Lung (tissue), 12 donors: ENCODE results near the gene LONP1. TPM values are rescaled to one million over a fixed set of nuclear protein-coding genes. Genes with fewer than 3 reads are reported as not detected.

Source experiments
- ATAC-seq: fragments of 200-7000 bp; cut with Tn5 transposase; one replicate; pipeline ENCODE4 v1.9.1; 2020; ENCODE audit warnings: moderate number of reproducible peaks; ENCODE audit not compliant: insufficient read depth, low FRiP score
- DNase-seq, 3 donors: peaks; one replicate each; pipeline ENCODE4 v3.0.0-alpha.2; 2013 to 2017
- H3K27ac ChIP-seq, 2 donors: one replicate each; pipeline ENCODE4 v1.5.1; 2013; ENCODE audit warnings: mild to moderate bottlenecking in 2 of 2, moderate library complexity in 2 of 2, control low read depth in 1 of 2, inconsistent platforms in 1 of 2, low read depth in 1 of 2, low read length in 1 of 2
- H3K27me3 ChIP-seq, 3 donors: one replicate each; pipeline ENCODE4 v1.5.1; 2013; ENCODE audit warnings: low read length in 2 of 3; ENCODE audit not compliant: control insufficient read depth in 3 of 3, insufficient read depth in 3 of 3
- H3K36me3 ChIP-seq, 4 donors: one replicate each; pipeline ENCODE4 v1.5.1; 2013; ENCODE audit warnings: low read length in 4 of 4, mild to moderate bottlenecking in 1 of 4, moderate library complexity in 1 of 4; ENCODE audit not compliant: control insufficient read depth in 4 of 4, insufficient read depth in 4 of 4
- H3K4me1 ChIP-seq, 5 donors: one replicate each; pipeline ENCODE4 v1.5.1; 2013; ENCODE audit warnings: low read length in 5 of 5, mild to moderate bottlenecking in 2 of 5, moderate library complexity in 1 of 5; ENCODE audit not compliant: control insufficient read depth in 5 of 5, insufficient read depth in 5 of 5
- H3K4me3 ChIP-seq: one replicate; pipeline ENCODE4 v1.5.1; 2013; ENCODE audit warnings: mild to moderate bottlenecking, control low read depth, moderate library complexity
- H3K9ac ChIP-seq, 2 donors: one replicate each; pipeline ENCODE4 v1.5.1; 2013; ENCODE audit warnings: low read length in 2 of 2, control low read depth in 1 of 2; ENCODE audit not compliant: insufficient read depth in 1 of 2
- H3K9me3 ChIP-seq, 4 donors: one replicate each; pipeline ENCODE4 v1.5.1; 2013; ENCODE audit warnings: low read length in 3 of 4, mild to moderate bottlenecking in 1 of 4, moderate library complexity in 1 of 4; ENCODE audit not compliant: control insufficient read depth in 4 of 4, insufficient read depth in 3 of 4
- CTCF ChIP-seq: IDR thresholded peaks from 2 replicates; pipeline ENCODE4 v1.5.1; 2012; ENCODE audit warnings: mild to moderate bottlenecking; ENCODE audit errors: control extremely low read depth, extremely low read depth
- WGBS, 2 donors: extraction: QIAGEN DNeasy Blood & Tissue Kit; methylation state at CpG; one replicate each; pipeline ENCODE4 v1.1.7; 2013; 5-methylcytosine and 5-hydroxymethylcytosine counted together
- polyA plus RNA-seq, 2 donors: library from polyadenylated mRNA; stranded (reverse); fragments of 200-250 nt; gene quantifications; one replicate each; pipeline ENCODE4 v1.2.1, GENCODE V29; 2013
- total RNA-seq, 2 donors: library from RNA; depleted of rRNA in 1 of 2; stranded (reverse); fragments of >200 nt in 1 of 2; gene quantifications; one replicate each; pipeline ENCODE4 v1.2.1, GENCODE V29; 2014 to 2021
- donor health status: control.
- donor health status: control.
- donor health status: Bipolar disorder and iron deficiency.
- donor health status: healthy.
- donor health status: DM: yes; HTN: yes; CAD: no.

LONP1 gene
- total and polyA plus RNA-seq, 4 donors, result 41.0 to 89.6 (median 69.0) TPM

DNA sequence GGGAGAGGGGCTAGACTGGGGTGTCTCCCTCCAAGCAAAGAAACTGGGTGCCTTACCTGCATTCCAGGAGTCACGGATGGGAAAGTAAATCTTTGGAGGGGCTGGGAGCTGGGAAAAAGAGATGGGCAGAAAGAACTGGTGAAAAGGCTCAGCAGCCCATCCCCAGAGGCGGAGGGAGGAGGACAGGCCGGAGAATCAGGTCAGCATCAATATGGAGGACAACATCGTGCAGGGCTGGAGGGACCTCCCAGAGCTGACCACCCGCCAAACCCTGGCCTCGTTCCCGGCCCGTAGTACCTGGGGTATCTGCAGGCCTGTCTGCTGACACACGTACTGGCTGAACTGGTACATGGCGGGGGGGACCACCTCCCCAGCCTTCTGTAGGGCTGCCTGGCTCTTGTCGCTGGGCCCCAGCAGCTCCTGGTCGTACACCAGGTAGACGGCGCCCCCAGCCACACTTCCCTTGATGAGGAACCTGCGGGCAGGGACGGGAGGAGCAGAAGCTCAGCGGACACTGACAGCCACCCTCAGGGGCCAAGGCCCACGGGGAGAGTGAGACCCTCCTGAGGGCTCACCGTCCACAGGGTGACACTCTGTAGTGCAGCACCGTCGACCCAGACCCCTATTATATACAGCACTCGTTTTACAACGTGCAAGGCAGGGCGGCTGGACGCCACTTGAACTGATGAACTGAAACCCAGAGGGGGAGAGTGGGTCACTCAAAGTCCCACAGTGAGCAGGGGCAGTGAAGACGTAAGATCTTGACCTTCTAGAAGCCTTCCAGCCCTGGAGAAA is 40.5 kb downstream of the LONP1 start:
- ATAC-seq (no peak), DNase-seq (no peak)
- H3K9ac ChIP-seq, result peak overlapping the region; percentile 66 to 80
- H3K27ac ChIP-seq, result peak overlapping the region; percentile 78 to 92
- no peaks in the 10 kb centered on the region for H3K9me3 ChIP-seq
- TF ChIP-seq CTCF, result no peak
- no peaks in the 10 kb centered on the region for H3K27me3 ChIP-seq
- 26 to 28% methylated on average over 26 of the region's 26 CpGs for WGBS, 2 donors
- H3K4me1 ChIP-seq, result peaks cover 0 to 11% (median 6%) of the 10 kb centered on the region in 5 donors
- peaks cover 0 to 7% (median 0%) of the 10 kb centered on the region in 4 donors for H3K36me3 ChIP-seq
- H3K4me3 ChIP-seq, result peak overlapping the region; percentile 90

DNA sequence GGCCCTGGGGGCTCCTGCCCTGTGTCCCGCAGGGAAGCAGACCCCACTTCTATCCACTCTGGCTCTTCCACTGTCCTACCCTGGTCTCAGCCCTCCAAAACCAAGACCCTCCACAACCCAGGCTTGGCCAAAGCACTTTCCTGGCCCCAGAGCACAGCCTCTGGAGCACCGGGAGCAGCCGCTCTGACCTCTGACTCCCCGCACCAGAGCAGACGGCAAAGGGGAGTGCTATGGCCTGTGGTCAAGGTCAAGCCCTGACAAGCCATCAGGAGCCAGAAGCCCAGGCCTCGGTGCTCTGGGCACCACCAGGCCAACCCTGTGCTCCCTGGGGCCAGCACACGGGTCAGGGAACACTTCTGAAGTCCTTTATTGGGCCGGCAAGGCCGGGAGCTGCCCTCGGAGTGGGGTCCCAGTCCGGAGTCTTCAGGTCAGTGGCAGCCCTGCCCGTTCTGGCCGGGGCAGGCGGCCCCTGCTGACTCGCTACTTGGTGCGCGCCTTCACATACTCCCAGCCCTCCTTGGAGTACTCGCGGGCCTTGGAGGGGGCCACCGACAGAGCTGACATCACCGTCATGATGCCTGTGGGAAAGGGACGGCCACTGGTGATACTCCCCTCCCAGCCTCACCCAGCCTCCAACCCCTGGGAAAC is 41.8 kb downstream of the LONP1 start:
- DNase-seq (no peak), ATAC-seq (no peak)
- Histone ChIP-seq H3K9ac (no peak overlapping the region), H3K27me3 (no peaks in the 10 kb centered on the region), H3K36me3 (peaks cover 0 to 7% (median 0%) of the 10 kb centered on the region in 4 donors), H3K27ac (no peak overlapping the region), H3K4me1 (peaks cover 0 to 11% (median 6%) of the 10 kb centered on the region in 5 donors), H3K9me3 (no peaks in the 10 kb centered on the region), H3K4me3 (no peak overlapping the region)
- no peak for TF ChIP-seq CTCF
- WGBS, 2 donors, result 94% methylated on average over 22 of the region's 22 CpGs

DNA sequence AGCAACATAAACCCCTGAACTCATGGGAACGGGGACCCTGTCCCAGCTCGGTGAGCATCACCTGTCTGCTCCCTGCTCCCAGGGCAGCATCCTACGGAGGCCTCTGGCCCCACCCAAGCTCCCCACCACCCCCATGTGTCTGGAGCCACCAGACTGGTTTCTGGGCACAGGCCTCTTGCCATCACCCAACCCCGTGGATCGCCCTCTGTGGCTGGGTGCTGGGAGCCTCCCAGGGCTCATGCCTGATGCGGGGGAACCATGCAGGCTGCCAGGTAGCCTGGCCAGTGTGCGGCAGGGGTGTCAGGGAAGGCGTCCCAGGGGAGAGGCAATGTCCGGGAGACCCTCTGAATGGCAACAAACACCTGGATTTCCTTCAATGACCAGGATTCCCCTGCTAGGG is 42.4 kb downstream of the LONP1 start:
- H3K36me3 ChIP-seq, result peaks cover 0 to 7% (median 0%) of the 10 kb centered on the region in 4 donors
- no peak for TF ChIP-seq CTCF
- no peaks in the 10 kb centered on the region for H3K9me3 ChIP-seq
- H3K27me3 ChIP-seq, result no peaks in the 10 kb centered on the region
- H3K4me3 ChIP-seq, result no peak overlapping the region
- no peak for ATAC-seq
- no peak overlapping the region for H3K27ac ChIP-seq
- no peak for DNase-seq
- H3K4me1 ChIP-seq, result peaks cover 0 to 11% (median 6%) of the 10 kb centered on the region in 5 donors
- 92 to 93% methylated on average over 9 of the region's 9 CpGs for WGBS, 2 donors
- no peak overlapping the region for H3K9ac ChIP-seq
